HG03342 (cell line): ENCODE data around the gene DNAJC10.

Source experiments
- ATAC-seq: cut with Tn5 transposase; IDR thresholded peaks from one replicate; pipeline ENCODE4 v1.9.1; 2021; ENCODE audit warnings: mild to moderate bottlenecking, moderate library complexity; ENCODE audit not compliant: unreplicated experiment

Gene DNAJC10

GRCh38 chr2:182831921-182832320 is 115.9 kb downstream of the DNAJC10 start:
- no peak for ATAC-seq

- ATAC-seq: no peak
Measured at GRCh38 chr2:182833084-182833854, 117.2 kb downstream of the DNAJC10 start.

- ATAC-seq: no peak
Measured at GRCh38 chr2:182834293-182834692, 118.2 kb downstream of the DNAJC10 start.

- ATAC-seq: no peak
Measured at GRCh38 chr2:182836451-182836850, 120.4 kb downstream of the DNAJC10 start.
